NCI-H2196 treated with DMSO at 0.1 percent for 48 hours (cell line): ENCODE results near the gene METTL8.
A peak's percentile ranks its signal among the peaks of the same experiment; 100 is the strongest.

Source experiments
- DNase-seq: peaks from one replicate; lab custom pipeline; 2025; ENCODE audit not compliant: unreplicated experiment; lab: John Stamatoyannopoulos, UW

METTL8 gene, protein sequence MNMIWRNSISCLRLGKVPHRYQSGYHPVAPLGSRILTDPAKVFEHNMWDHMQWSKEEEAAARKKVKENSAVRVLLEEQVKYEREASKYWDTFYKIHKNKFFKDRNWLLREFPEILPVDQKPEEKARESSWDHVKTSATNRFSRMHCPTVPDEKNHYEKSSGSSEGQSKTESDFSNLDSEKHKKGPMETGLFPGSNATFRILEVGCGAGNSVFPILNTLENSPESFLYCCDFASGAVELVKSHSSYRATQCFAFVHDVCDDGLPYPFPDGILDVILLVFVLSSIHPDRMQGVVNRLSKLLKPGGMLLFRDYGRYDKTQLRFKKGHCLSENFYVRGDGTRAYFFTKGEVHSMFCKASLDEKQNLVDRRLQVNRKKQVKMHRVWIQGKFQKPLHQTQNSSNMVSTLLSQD

GRCh38 chr2:171433763-171434012 lies at the start of gene METTL8:
METTL8 (minus strand) TSS chr2:171433990; CDS start chr2:171392185, 41,805 bp downstream.
- no peak for DNase-seq

DNA sequence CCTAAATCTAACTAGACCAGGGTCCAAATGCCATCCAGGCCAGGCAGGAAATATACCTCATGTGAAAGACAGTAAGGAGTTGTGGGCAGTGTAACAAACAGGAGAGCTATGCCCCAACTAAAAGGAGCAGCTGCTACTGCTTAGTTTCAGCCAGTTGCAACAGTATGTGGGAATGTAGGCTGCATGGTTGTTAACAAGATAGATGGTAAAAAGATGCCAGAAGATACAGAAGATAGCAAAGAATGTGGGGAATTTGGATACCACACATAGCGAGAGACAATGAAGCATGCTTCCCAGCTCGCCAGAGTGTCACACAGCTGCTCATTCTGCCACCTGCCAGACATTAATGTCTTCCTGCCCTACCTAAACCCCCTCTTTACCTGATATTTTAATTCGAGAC lies 49.1 kb upstream of the METTL8 start:
- no peak for DNase-seq

GRCh38 chr2:171482308-171482707 lies 48.5 kb upstream of the METTL8 start:
- DNase-seq: no peak

GRCh38 chr2:171480908-171481307 lies 47.1 kb upstream of the METTL8 start:
- no peak for DNase-seq

DNA sequence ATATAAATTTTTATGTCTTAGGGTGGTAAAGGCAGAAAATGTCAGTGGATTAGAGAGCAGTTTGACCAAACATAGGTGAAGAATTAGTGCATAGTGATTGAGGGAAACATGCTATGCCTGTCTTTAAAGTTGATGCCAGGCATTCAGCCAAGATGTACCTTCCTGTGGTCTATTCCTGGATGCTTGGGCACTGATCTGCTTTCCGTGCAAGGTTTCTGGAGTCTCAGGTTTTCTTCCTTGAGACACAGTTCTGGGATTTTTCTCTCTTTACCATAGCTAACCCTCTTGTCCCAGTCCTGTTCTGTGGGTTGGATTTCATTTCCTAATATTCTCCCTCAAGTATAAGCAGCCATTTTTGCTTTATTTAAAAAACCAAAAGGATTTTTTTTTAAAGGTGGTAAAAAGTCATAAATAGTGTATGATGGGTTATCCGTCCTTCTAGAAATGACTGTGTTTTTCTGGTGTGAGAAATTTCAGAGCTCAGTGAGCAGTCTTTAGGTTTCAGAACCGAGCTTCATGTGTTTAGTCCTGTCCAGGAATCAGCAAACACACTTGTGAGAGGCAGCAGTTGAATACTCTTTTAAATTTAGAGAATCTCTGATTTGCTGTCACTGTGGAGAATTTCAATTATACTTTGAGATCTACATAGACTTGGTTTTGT lies 45.5 kb upstream of the METTL8 start:
- DNase-seq: no peak

DNA sequence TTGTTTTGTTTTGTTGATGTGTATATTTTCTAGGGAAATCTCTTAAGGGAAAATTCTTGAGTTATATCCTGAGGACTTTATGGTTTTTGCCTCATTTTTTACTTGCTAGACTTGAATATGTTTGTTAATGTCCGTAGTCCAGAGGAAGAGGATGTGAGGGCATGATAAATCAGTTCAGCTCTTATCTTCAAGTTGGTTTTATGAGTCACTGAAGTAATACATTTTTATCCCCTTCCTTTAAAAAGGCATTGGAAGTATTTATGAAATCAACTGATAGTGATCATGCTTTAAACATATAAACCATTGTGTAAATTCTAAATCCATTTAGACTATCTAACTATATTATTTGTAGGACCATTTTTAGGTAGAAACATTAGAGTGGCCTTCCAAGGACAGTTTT lies 44.6 kb upstream of the METTL8 start:
- no peak for DNase-seq

GRCh38 chr2:171475979-171476378 lies 42.2 kb upstream of the METTL8 start:
- DNase-seq: no peak

DNA sequence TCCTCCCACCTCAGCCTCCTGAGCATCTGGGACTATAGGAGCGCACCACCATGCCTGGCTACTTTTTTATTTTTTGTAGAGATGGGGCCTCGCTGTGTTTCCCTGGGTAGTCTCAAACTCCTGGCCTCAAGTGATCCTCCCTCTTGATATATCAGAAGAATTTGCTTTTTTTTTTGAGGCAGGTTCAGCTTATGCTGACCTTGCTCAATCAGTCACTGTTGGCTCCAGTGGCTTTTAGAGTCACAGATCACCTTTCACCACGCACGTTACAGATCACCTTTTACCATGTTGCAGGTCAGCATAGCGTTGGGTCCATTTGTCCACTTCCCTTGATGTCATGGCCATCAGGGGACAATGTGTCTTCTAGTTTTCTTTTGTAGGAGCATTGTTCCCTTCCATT lies 36.3 kb upstream of the METTL8 start:
- no peak for DNase-seq

- no peak for DNase-seq
Observed at GRCh38 chr2:171469176-171469575, 35.4 kb upstream of the METTL8 start.

DNA sequence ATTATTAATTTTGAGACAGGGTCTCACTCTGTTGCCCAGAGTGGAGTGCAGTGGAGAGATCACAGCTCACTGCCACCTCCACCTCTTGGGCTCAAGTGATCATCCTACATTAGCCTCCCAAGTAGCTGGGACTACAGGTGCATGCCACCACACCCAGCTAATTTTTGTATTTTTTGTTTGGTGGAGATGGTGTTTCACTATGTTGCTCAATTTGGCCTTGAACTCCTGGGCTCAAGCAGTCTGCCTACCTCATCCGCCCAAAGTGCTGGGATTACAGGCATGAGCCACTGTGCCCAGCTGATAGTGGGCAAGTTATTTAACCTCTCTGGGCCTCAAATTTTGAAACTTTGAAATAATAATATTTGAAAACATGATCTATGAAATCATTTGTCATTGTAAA lies 26.7 kb upstream of the METTL8 start:
- no peak for DNase-seq

DNA sequence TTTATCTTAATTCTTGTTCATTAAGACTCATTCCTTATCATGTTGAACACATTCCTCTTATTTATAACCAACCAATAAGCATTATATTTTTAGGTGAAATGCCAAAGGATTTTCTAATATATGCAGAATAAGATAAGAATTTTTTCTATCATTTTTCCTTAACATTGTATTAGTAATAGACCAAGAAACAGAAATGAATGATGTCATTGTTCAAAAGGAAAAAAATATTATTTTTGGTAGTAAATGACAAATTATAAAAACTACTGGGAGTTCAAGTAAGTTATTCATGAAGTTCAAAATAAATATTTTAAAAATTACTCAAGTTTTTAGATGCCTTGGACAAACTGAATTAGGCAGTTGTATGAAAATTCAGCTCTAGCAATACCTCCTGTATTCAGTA lies 25.7 kb upstream of the METTL8 start:
- DNase-seq: no peak

DNA sequence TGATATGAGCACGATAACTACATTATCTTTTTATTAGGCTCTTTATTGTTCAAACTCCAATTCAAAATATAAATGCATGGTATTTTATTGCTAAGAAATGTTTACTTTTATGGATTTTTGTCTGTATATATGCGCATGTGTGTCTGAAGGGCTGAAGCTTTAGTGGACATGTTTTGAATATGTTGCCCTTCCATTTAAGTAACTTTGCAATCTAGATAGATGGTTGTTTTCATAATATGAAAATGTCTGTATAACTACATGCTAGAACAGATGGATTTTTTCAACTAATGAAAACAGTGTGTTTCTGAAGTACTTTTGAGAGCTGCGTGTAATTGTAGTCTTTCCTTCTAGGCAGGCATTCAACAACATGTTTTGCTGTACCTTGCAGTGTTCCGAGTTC lies 19.0 kb upstream of the METTL8 start:
- DNase-seq: no peak

GRCh38 chr2:171451074-171451473 lies 17.3 kb upstream of the METTL8 start:
- no peak for DNase-seq

DNA sequence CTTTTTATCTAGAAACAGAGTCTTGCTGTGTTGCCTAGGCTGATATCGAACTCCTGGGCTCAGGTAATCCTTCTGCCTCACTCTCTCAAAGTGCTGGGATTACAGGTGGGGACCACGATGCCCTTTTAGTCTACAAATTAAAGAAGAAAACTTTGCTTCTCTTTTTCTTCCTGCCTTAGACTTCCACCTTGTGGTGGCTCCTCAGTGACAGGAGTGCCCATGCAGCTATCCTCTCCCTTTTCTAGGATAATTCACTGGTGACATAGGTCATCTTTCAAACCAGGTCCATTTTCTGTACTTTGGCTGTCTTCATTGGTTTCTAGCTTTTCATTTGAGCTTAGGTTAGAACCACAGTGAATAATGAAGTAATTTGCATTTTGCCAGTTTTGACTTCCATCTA lies 13.9 kb upstream of the METTL8 start:
- DNase-seq: no peak

- DNase-seq: no peak
Observed at GRCh38 chr2:171441470-171441869, 7.7 kb upstream of the METTL8 start.

- DNase-seq: no peak
Observed at GRCh38 chr2:171436307-171436706, 2.5 kb upstream of the METTL8 start.

GRCh38 chr2:171434013-171434989 lies 511 bp upstream of the METTL8 start, which contains the start of gene DCAF17:
DCAF17 (plus strand) TSS chr2:171434226; CDS start chr2:171434578, 352 bp downstream.
- DNase-seq: peak; percentile 95

GRCh38 chr2:171432969-171433762 lies 624 bp downstream of the METTL8 start:
- peak; percentile 26 for DNase-seq

DNA sequence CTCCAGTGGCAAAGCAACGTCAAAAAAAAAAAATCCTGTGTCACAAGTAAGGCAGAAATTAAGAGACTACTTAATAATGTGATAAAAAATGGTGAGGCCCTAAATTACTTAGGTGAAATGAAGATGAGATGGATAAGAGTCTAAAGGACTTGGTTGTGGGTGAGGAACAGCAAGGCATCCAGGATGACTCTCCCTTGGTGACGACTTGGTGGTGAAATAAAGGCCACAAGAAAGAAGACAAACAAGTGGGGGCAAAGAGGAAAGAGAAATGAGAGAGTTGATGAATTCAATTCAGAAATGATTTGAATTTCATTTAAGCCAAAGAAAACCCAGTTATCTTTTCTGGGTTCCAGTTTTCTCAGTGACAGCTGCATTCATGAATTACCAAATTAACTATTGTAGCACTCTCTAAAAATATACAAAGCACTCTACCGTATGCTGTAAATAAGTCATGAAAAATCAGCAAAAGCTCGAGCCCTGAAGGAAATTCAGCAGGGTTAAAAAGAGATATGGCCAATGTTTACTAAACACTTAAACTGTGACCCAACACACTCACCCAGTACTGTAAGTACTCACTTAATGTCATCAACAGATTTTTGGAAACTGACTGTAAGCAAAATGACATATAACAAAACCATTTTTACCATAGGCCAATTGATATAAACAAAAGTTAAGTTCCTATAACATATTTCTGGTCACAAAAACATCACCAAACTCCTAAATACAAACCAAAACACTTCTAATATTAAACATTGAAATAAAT lies 1.4 kb downstream of the METTL8 start:
- no peak for DNase-seq

GRCh38 chr2:171431677-171432167 lies 2.1 kb downstream of the METTL8 start:
- no peak for DNase-seq
